Immature natural killer cell (primary cell): ENCODE data around the gene ATP13A2. TPM values are rescaled to one million over a fixed set of nuclear protein-coding genes. Genes with fewer than 3 reads are reported as not detected.
A peak's percentile ranks its signal among the peaks of the same experiment; 100 is the strongest.

Experiments used
- DNase-seq, 3 donors: peaks; one replicate each; pipeline ENCODE4 v3.0.0; 2022; ENCODE audit warnings: mixed read lengths in 1 of 3
- H3K27ac Mint-ChIP-seq, 6 donors: one replicate each; pipeline ENCODE4 v1.8.0; 2020; ENCODE audit warnings: mixed read lengths in 6 of 6, mild to moderate bottlenecking in 5 of 6, inconsistent platforms in 4 of 6, moderate library complexity in 3 of 6
- H3K27me3 Mint-ChIP-seq, 3 donors: one replicate each; pipeline ENCODE4 v1.8.0; 2020 to 2021; ENCODE audit warnings: low read depth in 3 of 3, mild to moderate bottlenecking in 3 of 3, mixed read lengths in 3 of 3, moderate library complexity in 3 of 3, inconsistent platforms in 1 of 3
- H3K36me3 Mint-ChIP-seq, 3 donors: one replicate each; pipeline ENCODE4 v1.8.0; 2020; ENCODE audit warnings: mixed read lengths in 3 of 3, inconsistent platforms in 2 of 3, mild to moderate bottlenecking in 2 of 3
- H3K4me1 Mint-ChIP-seq, 2 donors: one replicate each; pipeline ENCODE4 v1.8.0; 2020; ENCODE audit warnings: inconsistent platforms in 2 of 2, mild to moderate bottlenecking in 2 of 2, mixed read lengths in 2 of 2, moderate library complexity in 1 of 2
- H3K4me3 Mint-ChIP-seq, 5 donors: one replicate each; pipeline ENCODE4 v1.8.0; 2020; ENCODE audit warnings: mild to moderate bottlenecking in 5 of 5, mixed read lengths in 5 of 5, inconsistent platforms in 3 of 5, moderate library complexity in 3 of 5
- H3K9me3 Mint-ChIP-seq, 6 donors: one replicate each; pipeline ENCODE4 v1.8.0; 2020; ENCODE audit warnings: mild to moderate bottlenecking in 6 of 6, mixed read lengths in 6 of 6, inconsistent platforms in 4 of 6, moderate library complexity in 3 of 6
- polyA plus RNA-seq, 3 donors: library from polyadenylated mRNA; unstranded; fragments of 300-500 nt; fragmentation: Illumina TruSeq; gene quantifications; one replicate each; pipeline ENCODE4 v1.2.3, GENCODE V29; 2021

Gene ATP13A2
- 10 to 100 TPM; 21.1 to 53.4 (median 26.3) TPM for polyA plus RNA-seq

GRCh38 chr1:17011439-17012307 is at the start of gene ATP13A2:
TSS of gene ATP13A2 (minus strand) at chr1:17011928. CDS start at chr1:17011738, 190 bp downstream.
- Mint-ChIP-seq H3K27me3 (peaks cover 0 to 3% (median 0%) of the 10 kb centered on the region in 3 donors), H3K4me1 (peaks cover 18 to 21% of the 10 kb centered on the region in 2 donors), H3K27ac (peak within 1 kb of the TSS; percentile 56 to 78 (median 72)), H3K9me3 (no peaks in the 10 kb centered on the region), H3K36me3 (peaks cover 0 to 3% (median 0%) of the 10 kb centered on the region in 3 donors), H3K4me3 (peak within 1 kb of the TSS; percentile 84 to 86 (median 85))
- peak; percentile 75 to 80 (median 77) for DNase-seq

GRCh38 chr1:17061486-17061885 is 49.8 kb upstream of the ATP13A2 start:
- Mint-ChIP-seq H3K4me3 (no peak overlapping the region), H3K27me3 (peaks cover 4 to 15% (median 8%) of the 10 kb centered on the region in 3 donors), H3K4me1 (no peaks in the 10 kb centered on the region), H3K27ac (no peak overlapping the region), H3K9me3 (no peaks in the 10 kb centered on the region), H3K36me3 (no peaks in the 10 kb centered on the region)
- DNase-seq, result no peak

- no peaks in the 10 kb centered on the region for H3K4me1 Mint-ChIP-seq
- H3K36me3 Mint-ChIP-seq, result no peaks in the 10 kb centered on the region
- H3K9me3 Mint-ChIP-seq, result no peaks in the 10 kb centered on the region
- DNase-seq, result no peak
- no peak overlapping the region for H3K27ac Mint-ChIP-seq
- H3K4me3 Mint-ChIP-seq, result no peak overlapping the region
- peaks cover 4 to 15% (median 8%) of the 10 kb centered on the region in 3 donors for H3K27me3 Mint-ChIP-seq
These were observed 48.6 kb upstream of the ATP13A2 start for GRCh38 chr1:17060306-17060749.

- no peak overlapping the region for H3K4me3 Mint-ChIP-seq
- H3K4me1 Mint-ChIP-seq, result peaks cover 0 to 2% of the 10 kb centered on the region in 2 donors
- peak in 1 of 3 donors; percentile 26 for DNase-seq
- H3K9me3 Mint-ChIP-seq, result no peaks in the 10 kb centered on the region
- no peaks in the 10 kb centered on the region for H3K36me3 Mint-ChIP-seq
- no peak overlapping the region for H3K27ac Mint-ChIP-seq
- H3K27me3 Mint-ChIP-seq, result peaks cover 4 to 13% (median 6%) of the 10 kb centered on the region in 3 donors
These were observed 47.9 kb upstream of the ATP13A2 start for GRCh38 chr1:17059391-17060305.

GRCh38 chr1:17056551-17056950 is 44.8 kb upstream of the ATP13A2 start:
- Mint-ChIP-seq H3K27ac (no peak overlapping the region), H3K36me3 (no peaks in the 10 kb centered on the region), H3K4me1 (peaks cover 23 to 25% of the 10 kb centered on the region in 2 donors), H3K27me3 (peaks cover 5 to 15% (median 7%) of the 10 kb centered on the region in 3 donors), H3K4me3 (peak overlapping the region in 2 of 5 donors; percentile 27 to 69), H3K9me3 (no peaks in the 10 kb centered on the region)
- no peak for DNase-seq

- peak overlapping the region; percentile 21 to 95 (median 66) for H3K4me3 Mint-ChIP-seq
- peak overlapping the region in 1 of 6 donors; percentile 55 for H3K27ac Mint-ChIP-seq
These were observed 44.1 kb upstream of the ATP13A2 start for GRCh38 chr1:17055801-17056200.

GRCh38 chr1:17053685-17054410 is 42.1 kb upstream of the ATP13A2 start, which contains the start of gene SDHB:
TSS of gene SDHB (minus strand) at chr1:17054032. CDS start at chr1:17054019, 13 bp downstream.
- Mint-ChIP-seq H3K9me3 (no peaks in the 10 kb centered on the region), H3K4me3 (peak within 1 kb of the TSS; percentile 95 to 99 (median 97)), H3K36me3 (peaks cover 0 to 5% (median 0%) of the 10 kb centered on the region in 3 donors)

More at GRCh38 chr1:17055801-17056200, 44.1 kb upstream of the ATP13A2 start:
- Mint-ChIP-seq H3K9me3 (no peaks in the 10 kb centered on the region), H3K36me3 (peaks cover 0 to 5% (median 0%) of the 10 kb centered on the region in 3 donors), H3K27me3 (peaks cover 5 to 13% (median 7%) of the 10 kb centered on the region in 3 donors), H3K4me1 (peaks cover 25 to 33% of the 10 kb centered on the region in 2 donors)
- DNase-seq, result no peak

GRCh38 chr1:17053086-17053684 is 41.5 kb upstream of the ATP13A2 start:
- H3K9me3 Mint-ChIP-seq, result no peaks in the 10 kb centered on the region
- peaks cover 25 to 34% of the 10 kb centered on the region in 2 donors for H3K4me1 Mint-ChIP-seq
- H3K36me3 Mint-ChIP-seq, result peaks cover 0 to 5% (median 0%) of the 10 kb centered on the region in 3 donors
- H3K27ac Mint-ChIP-seq, result peak overlapping the region; percentile 92 to 99 (median 97)
- H3K4me3 Mint-ChIP-seq, result peak overlapping the region; percentile 95 to 99 (median 97)
- H3K27me3 Mint-ChIP-seq, result peaks cover 3 to 9% (median 5%) of the 10 kb centered on the region in 3 donors
- DNase-seq, result no peak

More at GRCh38 chr1:17053685-17054410, 42.1 kb upstream of the ATP13A2 start, which contains the start of gene SDHB:
- peak within 1 kb of the TSS; percentile 92 to 99 (median 97) for H3K27ac Mint-ChIP-seq
- DNase-seq, result peak; percentile 100
- peaks cover 25 to 34% of the 10 kb centered on the region in 2 donors for H3K4me1 Mint-ChIP-seq
- H3K27me3 Mint-ChIP-seq, result peaks cover 3 to 12% (median 5%) of the 10 kb centered on the region in 3 donors

GRCh38 chr1:17052641-17053040 is 40.9 kb upstream of the ATP13A2 start:
- H3K9me3 Mint-ChIP-seq, result no peaks in the 10 kb centered on the region
- H3K4me3 Mint-ChIP-seq, result peak overlapping the region; percentile 56 to 99 (median 95)
- H3K4me1 Mint-ChIP-seq, result peaks cover 25 to 34% of the 10 kb centered on the region in 2 donors
- DNase-seq, result no peak
- H3K27me3 Mint-ChIP-seq, result peaks cover 2 to 6% (median 4%) of the 10 kb centered on the region in 3 donors
- H3K27ac Mint-ChIP-seq, result peak overlapping the region; percentile 61 to 97 (median 86)
- peaks cover 0 to 5% (median 0%) of the 10 kb centered on the region in 3 donors for H3K36me3 Mint-ChIP-seq

GRCh38 chr1:17052038-17052437 is 40.3 kb upstream of the ATP13A2 start:
- Mint-ChIP-seq H3K36me3 (peaks cover 0 to 5% (median 0%) of the 10 kb centered on the region in 3 donors), H3K4me3 (peak overlapping the region in 3 of 5 donors; percentile 68 to 99 (median 95)), H3K4me1 (peaks cover 25 to 34% of the 10 kb centered on the region in 2 donors)

GRCh38 chr1:17047924-17048323 is 36.2 kb upstream of the ATP13A2 start:
- H3K36me3 Mint-ChIP-seq, result peaks cover 2 to 16% (median 3%) of the 10 kb centered on the region in 3 donors
- H3K9me3 Mint-ChIP-seq, result no peaks in the 10 kb centered on the region
- H3K4me3 Mint-ChIP-seq, result no peak overlapping the region
- DNase-seq, result no peak
- peaks cover 16 to 34% of the 10 kb centered on the region in 2 donors for H3K4me1 Mint-ChIP-seq
- H3K27me3 Mint-ChIP-seq, result no peaks in the 10 kb centered on the region
- no peak overlapping the region for H3K27ac Mint-ChIP-seq

More at GRCh38 chr1:17052038-17052437, 40.3 kb upstream of the ATP13A2 start:
- DNase-seq, result no peak
- H3K27me3 Mint-ChIP-seq, result peaks cover 1 to 6% (median 4%) of the 10 kb centered on the region in 3 donors
- no peaks in the 10 kb centered on the region for H3K9me3 Mint-ChIP-seq
- H3K27ac Mint-ChIP-seq, result peak overlapping the region in 4 of 6 donors; percentile 41 to 97 (median 78)

- H3K27me3 Mint-ChIP-seq, result peaks cover 0 to 1% (median 0%) of the 10 kb centered on the region in 3 donors
- no peaks in the 10 kb centered on the region for H3K9me3 Mint-ChIP-seq
- peaks cover 2 to 26% (median 12%) of the 10 kb centered on the region in 3 donors for H3K36me3 Mint-ChIP-seq
- peaks cover 7 to 20% of the 10 kb centered on the region in 2 donors for H3K4me1 Mint-ChIP-seq
- DNase-seq, result no peak
- H3K27ac Mint-ChIP-seq, result no peak overlapping the region
- no peak overlapping the region for H3K4me3 Mint-ChIP-seq
These were observed 34.6 kb upstream of the ATP13A2 start for GRCh38 chr1:17046334-17046657.
